Gastrocnemius medialis (tissue), 4 donors: ENCODE results near the gene LRRK1.

Experiments
- POLR2A ChIP-seq, 2 donors: fragments of 450-650 bp; IDR thresholded peaks; one replicate each; pipeline ENCODE4 v1.6.1; 2017; ENCODE audit warnings: antibody characterized with exemption in 2 of 2, mild to moderate bottlenecking in 2 of 2, moderate library complexity in 2 of 2
- TF ChIP-seq, protein P1 (sequence below), 5 experiments: fragments of 450-650 bp in 3 of 5; fragments of 200-600 bp in 2 of 5; sonication (generic) in 2 of 5; IDR thresholded peaks in 4 of 5; conservative IDR thresholded peaks in 1 of 5; 1 replicate in 4 of 5; 2 replicates in 1 of 5; pipeline ENCODE4 v1.5.1; 2016 to 2019; ENCODE audit warnings: antibody characterized with exemption in 5 of 5, mild to moderate bottlenecking in 3 of 5, moderate library complexity in 3 of 5

DNA sequence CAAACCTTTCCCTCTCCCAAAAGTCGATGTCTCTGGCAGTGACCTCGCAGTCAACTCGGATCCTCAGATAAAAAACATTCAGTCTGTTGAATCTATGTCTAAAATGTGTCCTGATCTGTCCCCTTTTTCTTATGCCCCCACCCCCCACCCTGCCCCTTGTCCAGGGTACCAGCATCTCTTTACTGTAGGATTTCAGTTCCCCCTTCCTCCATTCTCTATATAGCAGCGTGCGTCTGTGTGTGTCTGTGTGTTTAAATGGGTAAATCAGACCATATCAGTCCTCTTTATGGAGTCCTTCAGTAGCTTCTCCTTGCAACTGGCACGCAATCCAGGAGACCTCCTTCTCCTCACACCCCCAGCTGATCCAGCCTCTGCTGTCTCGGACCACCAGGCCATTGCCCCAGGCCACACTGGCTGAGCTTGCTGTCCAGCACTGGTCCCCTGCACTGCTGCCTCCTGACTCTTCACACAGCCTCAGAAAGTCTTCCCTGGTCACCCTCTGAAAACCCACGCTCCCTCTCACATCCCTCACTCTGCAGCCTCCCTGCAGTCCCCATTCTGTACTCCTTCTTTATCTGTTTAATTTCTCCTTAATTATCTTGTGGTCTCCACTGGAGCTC, 1.5 kb downstream of the LRRK1 start:
- TF ChIP-seq, protein P1, sequence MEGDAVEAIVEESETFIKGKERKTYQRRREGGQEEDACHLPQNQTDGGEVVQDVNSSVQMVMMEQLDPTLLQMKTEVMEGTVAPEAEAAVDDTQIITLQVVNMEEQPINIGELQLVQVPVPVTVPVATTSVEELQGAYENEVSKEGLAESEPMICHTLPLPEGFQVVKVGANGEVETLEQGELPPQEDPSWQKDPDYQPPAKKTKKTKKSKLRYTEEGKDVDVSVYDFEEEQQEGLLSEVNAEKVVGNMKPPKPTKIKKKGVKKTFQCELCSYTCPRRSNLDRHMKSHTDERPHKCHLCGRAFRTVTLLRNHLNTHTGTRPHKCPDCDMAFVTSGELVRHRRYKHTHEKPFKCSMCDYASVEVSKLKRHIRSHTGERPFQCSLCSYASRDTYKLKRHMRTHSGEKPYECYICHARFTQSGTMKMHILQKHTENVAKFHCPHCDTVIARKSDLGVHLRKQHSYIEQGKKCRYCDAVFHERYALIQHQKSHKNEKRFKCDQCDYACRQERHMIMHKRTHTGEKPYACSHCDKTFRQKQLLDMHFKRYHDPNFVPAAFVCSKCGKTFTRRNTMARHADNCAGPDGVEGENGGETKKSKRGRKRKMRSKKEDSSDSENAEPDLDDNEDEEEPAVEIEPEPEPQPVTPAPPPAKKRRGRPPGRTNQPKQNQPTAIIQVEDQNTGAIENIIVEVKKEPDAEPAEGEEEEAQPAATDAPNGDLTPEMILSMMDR (IDR thresholded peaks at IDR 0.05 in 4 of 5, conservative IDR thresholded peaks at IDR 0.05 in 1 of 5) = no peak
- no peak for TF ChIP-seq POLR2A (IDR thresholded peaks at IDR 0.05)
